HG02840 (cell line): ENCODE results near the gene BTLA.
"Not testable (repeated sequence)": the region's sequence is repeated elsewhere in the genome, so short reads cannot be mapped to it uniquely, and the experiment has no call there.

ENCODE experiments used
- ATAC-seq: cut with Tn5 transposase; IDR thresholded peaks from one replicate; pipeline ENCODE4 v1.9.1; 2021; ENCODE audit warnings: mild to moderate bottlenecking, moderate library complexity, moderate number of reproducible peaks; ENCODE audit not compliant: unreplicated experiment, low FRiP score

BTLA gene

GRCh38 chr3:112498914-112499711, at the start of gene BTLA:
Gene BTLA (minus strand): TSS chr3:112499472. CDS start chr3:112499358, 114 bp downstream.
- peak; percentile 51 for ATAC-seq

- ATAC-seq: no peak
Measured at GRCh38 chr3:112546216-112546759, 47.0 kb upstream of the BTLA start.

DNA sequence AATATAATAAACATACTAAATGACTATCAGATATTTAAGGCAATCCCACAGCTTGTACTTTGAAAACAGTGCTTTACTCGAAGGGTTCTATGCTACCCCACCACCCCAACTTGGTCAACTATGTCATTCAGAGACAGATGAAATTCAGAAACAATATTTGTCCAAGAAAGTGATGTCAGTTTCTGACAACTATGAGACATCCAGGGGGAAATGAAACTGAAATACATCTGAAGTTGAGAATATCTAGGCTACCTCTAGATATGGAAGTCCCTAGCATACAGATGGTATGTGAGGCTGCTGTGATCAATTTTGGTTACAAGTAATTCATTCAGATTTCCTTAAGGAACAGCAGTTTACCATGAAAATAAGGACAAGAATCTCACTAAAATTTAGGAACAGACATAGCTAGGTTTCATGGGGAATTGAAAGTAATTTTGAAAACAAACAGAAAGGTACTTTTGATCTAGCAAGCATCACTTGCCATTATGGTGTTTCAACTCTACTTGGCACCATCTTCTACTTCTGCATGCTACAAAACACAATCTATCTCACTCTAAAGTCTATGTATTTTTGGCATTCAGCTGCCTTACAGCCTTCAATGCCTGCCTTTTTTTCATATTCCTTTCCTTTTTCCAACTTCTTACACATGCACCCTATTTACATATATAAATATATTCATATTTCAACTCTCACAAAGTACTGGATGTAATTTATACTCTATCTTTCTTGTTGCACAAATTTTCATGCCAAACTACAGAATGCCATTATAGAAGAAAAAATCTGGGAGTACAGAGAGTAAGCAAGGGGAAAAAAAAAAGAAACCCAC, 40.8 kb upstream of the BTLA start:
- no peak for ATAC-seq

DNA sequence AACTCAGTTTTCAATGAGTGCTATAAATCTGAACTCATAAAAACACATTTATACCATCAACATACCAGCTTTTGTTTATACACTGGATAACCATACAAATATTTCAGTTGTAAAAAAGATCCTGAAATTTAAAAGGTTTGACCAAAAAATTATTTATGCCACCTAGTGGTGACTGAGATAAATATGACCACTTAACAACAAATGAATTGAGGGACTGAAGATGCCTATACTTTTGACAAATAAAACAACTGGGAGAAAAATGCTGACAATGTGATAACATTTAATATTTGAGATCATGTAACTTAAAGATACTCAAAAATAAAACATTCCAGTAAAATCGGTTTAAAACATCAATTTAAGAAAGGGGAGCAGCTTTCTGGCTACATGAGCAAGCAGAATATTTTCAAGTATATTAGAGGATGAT, 32.1 kb upstream of the BTLA start:
- no peak for ATAC-seq

- ATAC-seq: no peak
Measured at GRCh38 chr3:112530573-112530972, 31.3 kb upstream of the BTLA start.

GRCh38 chr3:112524127-112524526, 24.9 kb upstream of the BTLA start:
- ATAC-seq: not testable (repeated sequence)

- peak; percentile 52 for ATAC-seq
Measured at GRCh38 chr3:112519424-112520001, 20.2 kb upstream of the BTLA start.

GRCh38 chr3:112518970-112519369, 19.7 kb upstream of the BTLA start:
- not testable (repeated sequence) for ATAC-seq

DNA sequence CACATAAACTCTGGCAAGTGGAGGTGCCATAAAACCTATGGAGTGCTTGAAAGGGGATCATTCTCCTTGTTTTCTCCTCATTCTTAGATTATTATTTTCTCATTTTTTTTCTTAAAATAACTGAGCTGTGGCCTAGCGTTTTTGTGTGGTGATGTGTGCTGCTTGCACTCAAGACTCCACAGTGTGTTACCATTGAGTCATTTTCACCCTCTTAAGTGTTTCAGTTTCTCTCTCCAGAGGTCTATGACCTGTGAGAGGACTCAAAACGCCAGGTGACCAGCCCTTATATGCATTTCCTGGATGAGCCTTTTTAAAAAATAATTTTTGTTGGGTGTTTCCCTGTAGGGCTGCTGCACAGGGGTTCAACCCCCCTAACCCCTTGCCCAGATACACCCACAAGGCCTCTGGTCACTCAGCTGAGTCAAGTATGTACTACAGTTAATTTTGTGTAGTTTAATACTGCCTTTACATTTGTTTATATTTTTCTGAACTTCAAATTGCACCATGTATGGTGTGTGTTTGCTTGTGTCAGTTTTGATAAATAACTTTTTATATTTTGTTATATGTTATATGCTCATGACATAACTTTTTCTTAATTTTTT, 15.4 kb upstream of the BTLA start:
- ATAC-seq: peak; percentile 100

GRCh38 chr3:112512320-112512719, 13.0 kb upstream of the BTLA start:
- ATAC-seq: no peak

- ATAC-seq: no peak
Measured at GRCh38 chr3:112508860-112509259, 9.6 kb upstream of the BTLA start.

DNA sequence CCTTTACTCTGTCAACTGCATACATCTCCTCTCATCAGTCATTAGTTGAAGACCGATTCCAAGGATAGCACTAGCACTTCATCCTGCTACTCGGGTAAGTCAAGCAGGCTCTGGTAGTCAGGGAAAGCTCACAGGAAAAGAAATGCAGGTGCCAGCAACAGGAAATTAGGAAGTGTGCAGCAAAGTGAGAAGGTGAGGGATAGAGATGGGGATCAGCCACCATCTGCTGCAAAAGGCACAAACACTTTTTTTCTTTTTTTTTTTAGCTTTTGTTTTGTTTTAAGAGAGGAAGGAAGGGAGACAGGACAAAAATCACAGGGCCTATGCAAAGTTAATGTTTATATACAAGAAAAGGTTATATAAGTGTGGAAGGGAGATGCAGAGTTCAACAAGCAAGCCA, 9.0 kb upstream of the BTLA start:
- ATAC-seq: no peak

DNA sequence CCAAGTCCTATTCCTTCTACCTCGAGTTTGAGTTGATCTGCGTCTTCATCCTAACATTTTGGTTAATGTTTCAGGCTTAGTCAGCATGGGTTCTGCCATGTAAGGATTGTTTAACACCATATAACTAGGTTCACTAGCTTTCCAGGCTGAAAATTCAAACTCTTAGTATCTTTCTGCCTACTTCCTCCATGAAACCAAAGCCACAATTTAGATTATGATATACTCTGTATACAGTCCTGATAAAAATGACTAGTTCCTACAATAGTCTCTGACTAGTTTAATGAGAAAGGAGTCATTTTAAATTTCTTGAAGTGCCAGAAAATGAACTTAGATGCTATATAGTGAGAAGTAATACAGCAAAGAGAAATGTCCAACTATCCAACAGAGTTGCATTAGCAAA, 6.6 kb upstream of the BTLA start:
- no peak for ATAC-seq

DNA sequence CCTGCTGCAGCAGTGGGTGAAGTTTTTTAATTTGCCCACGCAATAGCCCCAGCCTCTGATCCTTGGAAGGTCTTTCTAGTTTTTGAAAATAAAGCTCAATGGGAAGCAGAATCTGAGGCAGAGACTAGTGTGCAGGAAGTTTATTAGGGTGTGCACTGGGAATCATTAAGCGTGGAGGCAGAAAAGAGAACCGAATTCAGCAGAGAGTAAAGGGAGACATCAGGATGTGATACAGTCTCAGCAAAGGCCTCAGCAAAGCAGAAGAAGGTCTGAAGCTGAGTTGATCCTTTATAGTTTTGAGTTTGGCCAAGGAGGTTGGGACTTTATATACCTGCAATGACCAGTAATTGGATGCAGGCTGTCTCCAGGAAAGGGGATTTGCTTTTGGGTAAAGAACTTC, 4.9 kb upstream of the BTLA start:
- ATAC-seq: no peak

DNA sequence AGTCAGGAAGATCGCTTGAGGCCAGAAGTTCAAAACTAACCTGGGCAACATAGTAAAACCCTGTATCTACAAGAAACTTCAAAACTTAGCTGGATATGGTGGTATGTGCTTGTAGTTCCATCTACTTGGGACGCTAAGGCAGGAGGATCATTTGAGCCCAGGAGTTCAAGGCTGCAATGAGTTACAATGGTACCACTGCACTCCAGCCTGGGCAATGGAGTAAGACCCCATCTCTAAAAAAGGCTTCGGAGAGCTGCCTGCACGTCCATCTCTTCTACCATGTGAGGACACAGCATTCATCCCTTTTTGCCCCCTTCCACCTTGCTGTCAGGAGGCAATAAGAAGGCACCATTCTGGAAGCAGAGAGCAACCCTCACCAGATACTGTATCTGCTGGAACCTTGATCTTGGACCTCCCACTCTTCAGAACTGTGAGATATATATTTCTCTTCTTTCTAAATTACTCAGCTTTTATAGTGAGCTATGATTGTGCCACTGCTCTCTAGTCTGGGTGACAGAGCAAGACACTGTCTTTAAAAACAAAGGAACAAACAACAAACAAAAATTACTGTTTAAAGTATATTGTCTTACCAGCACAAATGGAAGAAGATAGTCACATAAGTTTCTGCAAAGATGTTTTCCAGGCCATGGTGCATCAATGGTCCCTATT, 4.2 kb upstream of the BTLA start:
- ATAC-seq: no peak

GRCh38 chr3:112500621-112501020, 1.3 kb upstream of the BTLA start:
- no peak for ATAC-seq

- ATAC-seq: no peak
Measured at GRCh38 chr3:112497897-112498548, 1.2 kb downstream of the BTLA start.

DNA sequence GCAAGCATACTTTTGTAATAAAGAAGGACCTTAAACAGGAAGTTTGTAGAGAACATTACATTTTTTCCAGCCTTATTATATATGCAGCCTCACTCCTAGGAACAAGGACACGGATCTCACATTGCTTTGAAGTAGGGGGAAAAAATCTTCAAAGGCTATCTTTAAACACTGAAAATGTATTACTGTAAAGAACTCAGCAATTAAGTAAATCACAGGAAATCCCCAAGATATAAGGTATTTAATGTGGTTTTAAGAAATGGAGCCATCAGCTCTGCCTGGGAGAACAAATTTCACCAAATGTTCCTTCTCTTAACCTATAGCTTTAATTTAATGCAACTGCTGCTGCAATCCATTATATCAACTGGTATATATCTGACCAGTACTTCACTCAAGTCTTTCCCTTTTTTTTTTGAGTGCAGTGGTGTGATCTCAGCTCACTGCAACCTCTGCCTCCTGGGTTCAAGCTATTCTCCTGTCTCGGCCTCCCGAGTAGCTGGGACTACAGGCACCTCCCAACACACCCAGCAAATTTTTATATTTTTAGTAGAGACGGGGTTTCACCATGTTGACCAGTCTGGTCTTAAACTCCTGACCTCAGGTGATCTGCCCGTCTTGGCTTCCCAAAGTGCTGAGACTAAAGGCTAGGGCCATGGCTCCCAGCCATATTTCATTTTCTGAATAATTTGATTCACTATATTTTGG, 2.8 kb downstream of the BTLA start:
- ATAC-seq: no peak

- ATAC-seq: not testable (repeated sequence)
Measured at GRCh38 chr3:112494448-112494767, 4.9 kb downstream of the BTLA start.
